ENCODE data around the gene SCN3B.
A peak's percentile ranks its signal among the peaks of the same experiment; 100 is the strongest.
"Not testable (repeated sequence)": the region's sequence is repeated elsewhere in the genome, so short reads cannot be mapped to it uniquely, and the experiment has no call there.

The SCN3B gene, protein sequence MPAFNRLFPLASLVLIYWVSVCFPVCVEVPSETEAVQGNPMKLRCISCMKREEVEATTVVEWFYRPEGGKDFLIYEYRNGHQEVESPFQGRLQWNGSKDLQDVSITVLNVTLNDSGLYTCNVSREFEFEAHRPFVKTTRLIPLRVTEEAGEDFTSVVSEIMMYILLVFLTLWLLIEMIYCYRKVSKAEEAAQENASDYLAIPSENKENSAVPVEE

DNA sequence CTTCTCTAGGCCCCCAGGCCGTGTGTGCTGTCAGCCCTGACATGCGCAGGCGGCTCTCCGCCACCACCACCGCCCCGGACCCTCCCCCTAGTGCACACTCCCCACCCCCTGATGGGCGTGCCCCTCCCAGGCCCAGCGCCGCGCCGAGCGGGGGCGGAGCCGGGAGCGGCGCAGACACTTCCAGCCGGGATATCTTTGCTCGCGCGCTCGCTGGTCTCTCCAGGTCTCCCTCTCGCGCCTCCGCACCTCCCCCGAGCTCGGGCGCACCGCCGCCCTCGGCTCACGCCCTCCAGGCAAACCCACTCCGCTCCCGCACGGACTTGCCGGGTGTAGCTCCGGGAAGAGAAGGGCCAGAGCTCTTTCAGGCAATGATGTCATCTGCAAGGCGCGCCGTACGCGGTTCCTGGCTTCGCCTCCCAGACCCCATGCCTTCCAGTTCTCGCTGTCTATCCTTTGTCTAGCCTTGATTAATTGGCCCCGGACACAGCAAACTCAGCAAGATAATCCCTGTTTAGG lies at the start of gene SCN3B:
Gene SCN3B, minus strand, starts transcription at position 59 of the 516 bp plus-strand sequence. CDS start 823 bp downstream, outside the sequence.
- peak; percentile 51 for DNase-seq (ENCODE audit: low spot score)

DNA sequence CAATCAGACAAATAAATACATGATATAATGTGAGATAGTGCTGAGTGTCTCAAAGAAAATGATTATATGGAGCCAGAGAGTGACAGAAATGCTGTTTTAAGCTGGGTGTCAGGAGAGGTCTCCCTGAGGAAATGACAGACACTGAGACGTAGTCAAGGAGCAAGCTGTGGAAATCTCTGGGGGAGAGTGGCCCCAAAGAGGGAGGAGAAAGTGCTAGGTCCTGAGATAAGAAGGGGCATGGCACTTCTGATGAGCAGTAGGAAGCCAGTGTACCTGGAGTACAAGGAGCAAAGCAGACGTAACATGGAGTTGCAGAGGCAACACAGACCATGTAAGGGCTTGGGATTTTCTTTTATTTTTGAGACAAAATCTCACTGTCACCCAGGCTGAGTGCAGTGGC lies 48.3 kb upstream of the SCN3B start:
- DNase-seq (ENCODE audit: low spot score), result no peak

DNA sequence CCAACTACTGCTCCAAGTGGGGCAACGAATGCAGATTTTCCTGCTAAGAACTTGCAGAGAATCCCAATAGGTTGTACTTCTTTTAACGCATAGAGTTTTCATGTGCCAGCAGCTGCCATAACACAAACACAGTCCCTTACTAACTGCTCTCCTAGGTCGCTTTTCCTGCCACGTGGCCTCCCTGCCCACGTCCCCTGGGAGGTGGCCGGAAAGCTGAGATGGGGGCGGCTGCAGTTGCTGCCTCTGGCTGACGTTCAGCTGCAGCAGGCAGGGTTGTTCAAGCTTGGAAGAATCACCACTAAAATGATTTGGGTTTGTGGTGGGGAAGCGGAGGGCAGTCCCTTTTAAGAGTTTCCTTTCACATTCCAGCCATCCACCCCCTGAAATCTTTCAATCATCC lies 47.7 kb upstream of the SCN3B start:
- DNase-seq (ENCODE audit: low spot score), result no peak

DNA sequence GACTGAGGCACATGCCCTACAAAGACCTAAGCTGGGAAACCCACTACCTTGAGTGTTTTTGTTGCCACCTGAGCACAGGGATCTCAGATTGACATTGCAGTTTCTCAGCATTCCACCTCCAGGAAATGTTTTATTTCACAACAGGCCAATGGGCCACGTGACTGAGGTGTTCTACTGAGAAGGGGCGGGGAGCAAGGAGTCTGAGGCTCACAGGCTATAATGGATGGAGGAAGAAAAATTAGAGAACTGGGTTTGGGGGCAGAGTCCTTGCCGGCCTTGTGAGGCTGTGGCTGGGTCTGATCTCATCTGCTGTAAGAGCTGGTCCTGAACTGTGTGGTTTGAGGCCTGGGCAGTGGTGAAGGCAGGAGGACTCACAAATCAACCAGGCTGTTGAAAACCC lies 46.3 kb upstream of the SCN3B start:
- no peak for DNase-seq (ENCODE audit: low spot score)

DNA sequence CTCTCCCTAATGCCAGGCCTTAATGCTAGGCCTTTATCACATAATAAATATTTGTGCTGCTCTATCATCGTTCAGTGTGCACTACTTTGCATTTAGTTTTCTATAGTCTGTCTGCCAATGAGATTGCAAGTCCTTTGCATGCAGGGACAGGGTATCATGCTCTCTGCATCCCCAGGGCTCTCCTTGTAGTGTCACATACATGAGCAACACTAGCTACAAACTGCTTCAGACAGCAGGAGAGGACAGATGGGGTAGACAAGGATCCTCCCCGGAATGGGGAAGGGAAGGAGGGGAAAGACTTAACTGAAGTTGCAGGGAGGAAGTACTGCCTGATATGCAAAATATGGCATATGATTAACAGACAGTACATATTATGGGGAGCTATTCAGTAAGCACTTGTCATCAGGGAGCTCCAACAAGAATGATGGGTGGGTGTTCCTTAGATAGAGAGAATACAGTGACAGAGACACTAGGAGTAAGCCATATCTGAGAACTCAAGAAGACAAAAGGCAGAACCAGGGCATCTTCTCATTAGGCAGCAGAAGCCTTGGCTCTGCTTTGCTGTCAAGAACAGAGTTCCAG lies 44.2 kb upstream of the SCN3B start:
- DNase-seq (ENCODE audit: low spot score), result no peak

DNA sequence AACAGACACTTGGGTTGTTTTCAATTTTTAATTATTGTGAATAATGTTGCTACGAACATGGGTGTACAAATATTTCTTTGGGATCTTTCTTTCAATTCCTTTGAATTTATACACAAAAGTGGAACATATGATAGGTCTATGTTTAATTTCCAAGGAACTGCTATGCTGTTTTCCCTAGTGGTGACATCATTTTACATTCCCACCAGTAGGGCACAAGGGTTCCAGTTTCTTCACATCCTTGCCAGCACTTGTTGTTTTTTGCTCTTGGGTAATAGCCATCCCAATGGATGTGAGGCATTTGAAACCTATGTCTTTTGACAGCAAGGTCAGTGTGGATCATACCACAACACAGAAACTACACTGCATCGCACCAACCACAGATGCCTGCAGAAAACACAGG lies 41.8 kb upstream of the SCN3B start:
- DNase-seq (ENCODE audit: low spot score), result no peak

DNA sequence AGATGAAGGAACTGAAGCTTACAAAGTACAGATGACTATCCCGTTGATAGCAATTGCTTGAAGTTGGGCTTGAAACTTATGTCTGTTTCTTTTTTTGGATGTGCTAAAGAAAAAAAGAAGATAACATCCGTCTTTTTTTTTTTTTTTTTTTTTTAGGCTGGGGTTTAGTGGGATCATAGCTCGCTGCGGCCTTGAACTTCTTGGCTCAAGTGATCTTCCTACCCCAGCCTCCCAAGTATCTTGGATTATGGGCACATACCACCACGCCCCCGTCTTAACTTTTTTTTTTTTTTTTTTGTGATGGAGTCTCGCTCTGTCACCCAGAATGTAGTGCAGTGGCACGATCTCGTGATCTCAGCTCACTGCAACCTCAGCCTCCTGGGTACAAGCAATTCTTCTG lies 40.8 kb upstream of the SCN3B start:
- DNase-seq (ENCODE audit: low spot score), result no peak

DNA sequence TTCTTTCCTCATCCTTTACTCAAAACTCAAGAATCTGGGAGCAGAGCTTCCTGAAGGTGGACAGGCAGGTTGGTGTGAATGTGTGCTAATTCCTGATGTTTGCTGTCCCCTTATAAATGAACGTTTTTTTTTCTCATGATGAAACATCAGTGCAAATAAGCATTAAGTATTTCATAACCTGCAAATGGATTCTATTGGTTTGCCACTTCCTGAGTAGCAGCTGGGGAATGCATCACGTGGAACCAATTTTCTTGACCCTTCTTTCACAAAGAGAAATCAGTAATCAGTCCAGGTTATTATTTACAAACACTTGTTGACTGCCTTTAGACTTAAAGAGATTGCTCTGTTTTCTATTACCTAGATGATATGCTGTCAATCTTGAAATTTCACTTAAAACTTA lies 40.1 kb upstream of the SCN3B start:
- DNase-seq (ENCODE audit: low spot score), result no peak

DNA sequence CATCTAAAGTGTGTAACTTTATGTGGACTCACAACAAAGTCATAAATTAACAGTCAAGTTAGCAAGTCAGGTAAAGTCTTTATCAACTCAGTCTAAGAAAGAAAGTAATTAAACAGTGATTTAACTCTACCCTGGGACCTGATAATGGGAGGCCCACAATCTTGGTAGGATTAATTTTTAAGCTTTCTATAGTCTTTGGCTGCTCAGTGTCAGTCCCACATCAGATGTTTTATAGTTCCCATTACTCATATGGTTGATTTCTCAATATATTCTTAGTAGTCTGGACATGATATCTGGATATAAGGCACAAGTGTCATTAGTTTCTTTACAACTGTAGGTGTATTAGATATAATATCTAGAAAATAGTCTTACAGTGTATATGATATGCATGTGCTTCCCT lies 38.5 kb upstream of the SCN3B start:
- DNase-seq (ENCODE audit: low spot score), result no peak

DNA sequence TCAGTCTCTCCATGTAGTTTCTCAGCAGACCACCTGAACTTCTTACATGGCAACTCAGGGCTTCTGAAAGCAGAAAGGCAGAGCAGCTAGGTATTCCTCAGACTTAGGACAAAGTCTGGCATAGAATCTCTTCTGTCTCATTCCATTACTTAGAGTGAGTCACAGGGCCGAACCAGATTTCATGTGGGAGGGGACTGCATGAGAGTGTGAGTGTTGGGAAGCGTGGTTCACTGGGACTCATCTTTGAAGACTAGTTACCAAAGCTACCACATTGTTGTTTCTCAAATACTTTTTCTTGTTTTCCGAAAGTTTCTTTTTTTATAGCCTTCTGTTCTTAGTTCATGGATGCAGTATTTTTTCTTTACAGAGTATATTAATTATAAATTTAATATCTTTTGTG lies 36.1 kb upstream of the SCN3B start:
- DNase-seq (ENCODE audit: low spot score), result peak; percentile 20

DNA sequence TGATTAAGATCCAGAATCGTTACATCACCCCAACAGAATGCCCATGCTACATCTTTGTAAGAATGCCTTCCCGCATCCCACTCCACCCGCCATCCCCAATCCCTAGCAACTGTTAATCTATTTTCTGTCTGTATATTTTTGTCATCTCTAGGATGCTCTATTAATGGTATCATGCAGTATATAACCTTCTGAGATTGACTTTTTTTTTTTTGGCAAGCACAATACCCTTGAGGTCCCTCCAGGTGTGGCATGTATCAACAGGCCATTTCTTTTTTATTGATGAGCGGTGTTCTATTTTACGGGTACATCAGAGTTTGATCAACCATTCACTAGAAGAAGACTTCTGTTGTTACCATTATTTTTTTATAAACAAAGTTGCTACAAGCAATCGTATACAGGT lies 30.2 kb upstream of the SCN3B start:
- DNase-seq (ENCODE audit: low spot score), result no peak

DNA sequence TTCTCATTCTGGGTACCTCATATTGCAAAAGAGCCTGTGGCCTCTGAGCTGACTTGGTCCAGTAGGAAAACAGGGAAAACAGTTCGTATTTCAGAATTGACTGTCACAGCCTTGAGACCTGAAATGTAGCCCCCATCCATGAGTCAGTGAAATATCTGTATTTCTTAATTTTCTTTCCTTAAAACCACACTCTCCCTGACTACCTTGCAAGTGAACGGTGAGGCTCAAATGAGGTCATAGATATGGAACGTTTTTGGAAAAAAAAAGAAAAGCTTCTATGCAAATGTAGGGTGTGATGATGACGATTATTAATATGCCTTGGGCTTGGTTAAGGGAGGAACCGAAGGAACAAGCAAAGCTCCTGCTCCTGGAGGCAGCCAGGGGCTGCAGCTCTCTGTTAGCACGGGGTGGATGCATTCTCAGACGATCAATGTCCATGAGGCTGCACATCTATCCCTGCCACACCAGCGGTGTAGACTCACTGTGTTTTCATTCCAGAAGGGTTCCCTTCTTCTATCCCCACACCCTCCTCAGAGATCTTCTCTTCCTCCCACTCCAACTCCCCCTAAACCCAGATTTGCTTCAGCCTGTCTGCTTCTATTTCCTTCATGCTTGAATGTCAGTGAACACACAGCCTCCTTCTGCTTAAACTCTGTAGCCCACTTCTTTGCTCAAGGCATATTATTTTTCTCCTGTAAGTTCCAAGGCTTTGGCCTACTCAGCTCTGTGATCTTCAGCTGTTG lies 29.2 kb upstream of the SCN3B start:
- no peak for DNase-seq (ENCODE audit: low spot score)

DNA sequence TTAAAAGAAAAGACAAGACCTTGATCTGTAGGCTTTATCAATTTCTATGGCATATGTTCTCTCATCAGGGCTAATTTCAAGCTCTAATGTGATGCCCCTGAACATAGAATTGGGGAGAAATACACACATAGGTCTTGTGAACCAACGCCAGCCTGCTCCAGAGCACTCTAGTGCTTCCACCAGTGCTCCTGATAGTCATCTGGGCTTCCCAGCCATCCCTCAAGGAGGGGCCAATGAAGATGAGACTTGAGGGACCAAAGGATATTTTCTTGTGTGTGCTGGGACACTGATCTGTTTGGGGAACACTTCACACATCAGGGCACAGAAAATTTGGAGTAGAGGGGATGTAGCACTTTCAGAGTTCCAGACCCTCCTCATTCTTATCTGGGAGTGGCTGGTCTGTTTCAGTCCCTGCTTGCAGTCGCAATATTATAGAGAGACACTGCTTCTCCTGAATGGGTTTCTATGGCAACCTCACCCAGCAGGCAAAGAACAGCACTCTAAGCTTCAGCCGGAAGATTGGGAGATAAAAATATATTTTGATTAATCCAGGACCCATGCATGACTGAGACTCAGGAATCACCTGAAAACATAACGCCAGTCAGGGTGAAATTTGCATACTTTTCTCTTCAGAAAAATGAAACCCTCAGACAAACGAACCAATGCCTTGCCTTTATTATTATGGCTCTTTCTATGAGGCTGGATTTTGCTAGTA lies 28.4 kb upstream of the SCN3B start:
- no peak for DNase-seq (ENCODE audit: low spot score)

DNA sequence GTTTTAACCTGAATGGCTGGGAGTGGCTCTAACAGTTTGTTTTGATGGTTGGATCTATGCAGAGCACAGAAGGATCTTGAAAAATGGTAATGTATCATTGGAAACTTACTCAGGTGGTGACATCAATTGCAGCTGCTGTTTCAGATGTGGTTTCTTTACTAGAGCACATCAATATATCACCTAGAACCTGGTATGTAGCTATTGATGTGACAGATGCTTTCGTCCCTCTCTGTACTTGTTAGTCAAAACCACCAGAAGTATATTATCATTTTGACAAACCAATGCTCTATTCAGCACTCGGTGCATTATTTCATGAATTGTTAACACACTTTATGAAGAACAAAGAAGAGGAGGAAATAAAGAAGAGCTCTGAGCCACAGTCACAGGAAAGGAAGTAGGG lies 26.6 kb upstream of the SCN3B start:
- no peak for DNase-seq (ENCODE audit: low spot score)

DNA sequence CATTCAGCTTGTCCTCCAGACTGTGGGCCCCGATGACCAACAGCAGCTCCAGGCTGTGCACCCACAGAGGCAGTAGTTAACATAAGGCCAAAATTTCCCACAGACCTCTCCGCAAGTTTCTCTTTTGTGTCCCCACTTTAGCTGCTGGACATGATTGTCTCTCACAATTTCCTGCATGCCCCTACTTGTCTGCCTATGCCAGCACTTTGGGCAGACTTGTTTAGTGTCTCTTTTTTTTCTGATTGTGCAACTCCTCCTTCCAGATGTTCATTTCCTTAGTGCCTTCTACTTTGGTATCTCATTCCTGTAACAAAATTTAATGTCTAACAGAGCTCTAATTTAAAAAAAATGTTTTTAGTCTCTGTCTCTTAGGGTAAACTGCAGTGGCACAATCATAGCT lies 23.8 kb upstream of the SCN3B start:
- no peak for DNase-seq (ENCODE audit: low spot score)

DNA sequence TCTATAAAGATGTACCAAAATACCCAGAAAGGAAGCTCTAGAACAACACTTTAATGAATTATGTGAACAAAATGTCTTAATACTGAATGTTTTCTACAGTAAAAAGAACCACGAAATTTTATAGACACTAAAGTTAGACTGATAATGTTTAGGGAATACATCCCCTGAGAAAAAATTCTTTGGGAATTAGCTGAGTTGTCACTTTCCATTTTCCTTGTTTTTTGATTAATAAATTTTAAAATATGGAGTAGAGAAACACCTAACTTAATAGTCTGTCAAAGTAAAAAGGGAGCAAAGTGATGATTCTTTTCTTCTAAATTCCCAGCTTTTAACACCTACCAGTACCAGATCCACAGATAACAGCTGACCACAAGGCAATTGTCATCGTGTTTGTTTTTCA lies 23.1 kb upstream of the SCN3B start:
- no peak for DNase-seq (ENCODE audit: low spot score)

DNA sequence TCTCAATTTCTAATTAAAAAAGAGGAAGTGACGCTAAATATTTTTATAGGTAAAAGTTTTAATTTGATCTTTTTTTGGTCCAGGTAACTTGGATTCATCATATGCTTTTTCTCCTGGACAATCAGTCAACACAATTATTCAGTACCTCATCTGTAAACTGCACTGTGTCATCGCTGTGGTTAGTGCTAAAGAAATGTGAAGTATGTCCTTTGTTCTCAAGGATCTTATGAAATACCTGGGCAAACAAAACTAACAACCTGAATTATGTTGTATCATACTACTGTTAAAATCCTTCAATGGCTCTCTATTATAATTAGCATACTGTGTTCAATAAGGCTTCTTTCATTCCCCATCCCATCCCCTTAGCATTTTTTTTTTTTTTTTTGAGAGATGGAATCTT lies 19.9 kb upstream of the SCN3B start:
- DNase-seq (ENCODE audit: low spot score), result no peak

DNA sequence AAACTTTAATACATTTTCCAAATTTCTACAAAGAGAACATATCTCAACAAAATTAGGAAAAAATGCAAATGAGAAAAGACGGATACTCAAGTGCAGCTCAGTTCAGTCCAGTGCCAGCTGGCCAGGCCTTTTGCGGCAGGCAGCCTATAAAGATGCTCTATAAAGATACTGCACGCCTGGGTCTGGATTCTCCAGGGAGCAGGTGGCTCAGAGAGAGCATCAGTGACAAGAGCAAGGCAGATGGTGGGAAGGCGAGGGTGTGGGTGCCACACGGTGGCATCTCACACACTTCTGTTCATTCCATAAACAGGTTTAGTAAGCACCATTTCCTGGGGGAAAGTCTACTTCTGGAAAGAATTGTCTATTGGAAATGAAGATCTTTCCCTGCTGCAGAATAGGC lies 18.1 kb upstream of the SCN3B start:
- no peak for DNase-seq (ENCODE audit: low spot score)

DNA sequence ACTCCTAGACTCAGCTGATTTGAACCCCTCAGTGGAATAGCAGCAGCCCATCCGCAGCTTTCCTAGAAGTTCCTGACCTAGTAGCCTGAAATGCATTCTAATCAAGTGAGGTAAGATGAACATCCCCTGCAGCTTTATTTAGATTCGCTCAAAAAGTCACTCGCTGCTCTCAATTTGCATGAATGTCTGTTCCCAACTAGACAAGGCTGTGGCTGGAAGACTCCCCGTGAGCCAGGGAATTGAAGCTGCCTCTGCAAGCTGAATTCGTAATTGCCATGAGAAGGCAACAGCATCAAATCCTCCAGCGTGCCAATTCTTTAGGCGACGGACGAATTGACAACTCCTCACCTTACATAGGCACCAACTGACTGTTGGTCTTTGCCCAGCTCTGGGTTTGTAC lies 17.1 kb upstream of the SCN3B start:
- DNase-seq (ENCODE audit: low spot score), result no peak

DNA sequence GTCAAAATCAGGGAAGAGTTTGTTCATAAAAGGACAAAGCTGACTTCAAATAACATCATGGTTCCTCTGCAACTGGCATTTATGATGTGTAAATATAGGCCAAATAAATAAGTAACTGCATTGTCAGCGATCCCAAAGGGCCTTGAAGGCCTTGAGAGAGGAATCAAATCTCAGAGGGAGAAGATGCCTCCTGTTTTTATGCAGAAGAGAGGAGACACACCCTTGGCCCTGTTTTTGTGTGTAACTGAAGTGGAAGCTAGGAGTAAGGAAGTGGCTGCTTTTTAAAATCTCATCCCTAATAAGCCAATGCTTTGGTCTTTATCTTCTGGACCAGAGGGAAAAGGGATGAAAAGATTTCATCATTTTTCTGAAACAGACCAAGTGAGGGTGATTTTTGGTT lies 15.7 kb upstream of the SCN3B start:
- no peak for DNase-seq (ENCODE audit: low spot score)

DNA sequence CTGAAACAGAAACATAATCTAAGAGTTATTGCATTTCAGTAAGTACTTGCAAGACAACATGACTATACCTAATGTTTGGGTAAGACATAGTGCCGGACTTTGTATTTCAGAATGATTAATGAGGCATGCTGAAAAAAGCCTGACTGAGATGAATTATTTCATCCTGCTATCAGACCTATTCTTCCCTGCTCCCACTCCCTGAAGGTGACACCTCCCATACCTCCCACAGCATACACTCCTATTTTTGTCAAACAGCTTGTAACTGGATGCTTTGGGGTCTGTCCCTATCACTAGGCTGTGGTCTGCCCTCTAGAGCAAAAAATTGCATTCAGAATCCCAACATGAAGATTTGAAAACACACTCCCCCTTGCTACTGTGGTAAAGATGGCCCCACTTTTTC lies 10.9 kb upstream of the SCN3B start:
- DNase-seq (ENCODE audit: low spot score), result no peak

DNA sequence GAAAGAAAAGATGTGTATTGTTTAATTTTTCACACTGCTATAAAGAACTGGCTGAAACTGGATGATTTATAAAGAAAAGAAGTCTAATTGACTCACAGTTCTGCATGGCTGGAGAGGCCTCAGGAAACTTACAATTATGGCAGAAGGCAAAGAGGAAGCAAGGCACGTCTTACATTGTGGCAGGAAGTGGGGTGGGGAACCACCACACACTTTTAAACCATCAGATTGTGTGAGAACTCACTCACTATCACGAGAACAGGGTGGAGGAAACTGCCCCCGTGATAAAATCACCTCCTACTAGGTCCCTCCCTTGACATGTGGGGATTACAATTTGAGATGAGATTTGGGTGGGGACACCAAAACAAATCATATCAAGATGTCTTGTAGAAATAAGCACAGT lies 5.5 kb upstream of the SCN3B start:
- not testable (repeated sequence) for DNase-seq (ENCODE audit: low spot score)

DNA sequence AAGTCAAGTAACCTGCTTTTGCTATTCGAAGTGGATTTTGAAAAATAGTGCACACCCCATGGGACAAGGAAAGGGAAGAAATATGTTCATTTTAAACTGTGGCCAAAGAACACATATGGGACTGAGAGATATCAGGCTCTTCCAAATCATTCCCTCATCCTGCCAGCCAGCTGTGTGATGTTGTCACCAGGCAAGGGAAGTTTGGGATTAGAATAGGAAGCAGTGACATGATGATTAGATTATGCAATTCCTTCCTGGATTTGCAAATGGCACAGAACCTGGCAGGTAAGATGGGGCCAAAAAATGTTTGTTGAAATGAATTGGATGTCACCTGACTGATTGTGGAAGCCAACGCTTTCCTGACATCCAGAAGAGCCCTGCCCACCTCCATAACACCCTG lies 4.9 kb upstream of the SCN3B start:
- DNase-seq (ENCODE audit: low spot score), result no peak

Measured in hepatic stellate cell (primary cell).